Colon (tissue), 2 donors: ENCODE measurements around the gene IGF2R.

ENCODE experiments used
- FAIRE-seq: peaks from 2 replicates; lab custom pipeline; 2012; peaks lifted over from hg19 to GRCh38; lab: Jason Lieb, UNC
- donor health status: control.
- donor health status: control.

IGF2R gene

DNA sequence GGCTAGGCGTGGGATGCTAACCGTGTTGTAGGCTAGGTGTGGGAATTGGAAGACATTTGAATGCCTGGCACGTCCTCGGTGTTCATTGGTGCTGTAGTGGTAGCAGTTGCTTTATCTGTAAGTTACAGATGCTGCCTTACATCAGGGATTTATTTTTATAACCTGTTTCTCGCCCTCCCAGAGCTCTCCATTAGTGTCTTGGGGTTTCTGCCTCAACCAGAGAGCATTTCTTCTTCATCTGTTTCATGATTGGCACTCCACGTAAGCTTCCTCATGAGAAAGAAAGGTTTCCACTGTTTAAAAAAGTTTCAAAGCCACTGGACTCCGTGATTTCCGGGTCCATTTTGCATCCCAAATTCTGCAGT is 9.0 kb downstream of the IGF2R start:
- no peak for FAIRE-seq

DNA sequence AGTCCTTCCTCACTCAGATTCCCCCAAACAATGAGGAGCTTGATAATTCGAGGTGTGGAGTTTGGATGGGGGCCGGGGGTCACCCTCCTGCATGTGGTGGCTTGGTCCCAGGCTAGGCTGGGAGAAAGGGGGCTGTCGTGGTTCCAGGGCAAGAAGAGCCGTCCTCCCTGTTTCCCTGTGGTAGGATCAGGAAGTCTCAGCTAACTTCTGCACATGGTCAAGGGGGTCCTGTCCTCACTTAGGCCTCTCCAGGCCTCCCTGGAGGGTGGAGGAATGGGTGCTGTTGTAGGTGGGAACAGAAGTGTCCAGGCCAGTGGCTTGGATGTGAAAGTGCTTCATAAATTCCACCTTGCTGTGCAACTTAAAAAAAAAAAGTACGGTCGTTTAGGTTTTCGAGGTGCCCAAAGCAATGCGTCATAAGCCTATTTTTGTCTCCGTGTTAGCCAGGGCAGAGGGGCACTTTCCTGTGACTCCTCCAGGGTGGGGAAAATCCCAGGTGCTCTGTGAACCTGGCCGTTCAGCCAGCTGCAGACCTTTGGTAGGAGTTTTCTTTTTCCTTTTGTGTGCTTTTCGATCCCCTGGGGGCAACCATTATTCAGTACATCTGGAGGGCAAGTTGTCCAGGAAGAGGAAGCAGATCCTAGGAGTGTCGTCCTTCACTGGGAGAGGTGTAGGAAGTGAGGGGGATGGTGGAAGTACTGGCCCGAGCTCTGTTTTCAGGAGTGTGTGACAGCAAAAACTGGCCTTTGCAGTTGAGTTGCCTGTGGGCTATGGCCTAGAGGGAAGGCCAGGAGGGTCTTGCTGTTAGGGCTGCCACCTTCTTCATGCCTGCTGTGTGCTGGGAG is 9.6 kb downstream of the IGF2R start:
- FAIRE-seq, result no peak

DNA sequence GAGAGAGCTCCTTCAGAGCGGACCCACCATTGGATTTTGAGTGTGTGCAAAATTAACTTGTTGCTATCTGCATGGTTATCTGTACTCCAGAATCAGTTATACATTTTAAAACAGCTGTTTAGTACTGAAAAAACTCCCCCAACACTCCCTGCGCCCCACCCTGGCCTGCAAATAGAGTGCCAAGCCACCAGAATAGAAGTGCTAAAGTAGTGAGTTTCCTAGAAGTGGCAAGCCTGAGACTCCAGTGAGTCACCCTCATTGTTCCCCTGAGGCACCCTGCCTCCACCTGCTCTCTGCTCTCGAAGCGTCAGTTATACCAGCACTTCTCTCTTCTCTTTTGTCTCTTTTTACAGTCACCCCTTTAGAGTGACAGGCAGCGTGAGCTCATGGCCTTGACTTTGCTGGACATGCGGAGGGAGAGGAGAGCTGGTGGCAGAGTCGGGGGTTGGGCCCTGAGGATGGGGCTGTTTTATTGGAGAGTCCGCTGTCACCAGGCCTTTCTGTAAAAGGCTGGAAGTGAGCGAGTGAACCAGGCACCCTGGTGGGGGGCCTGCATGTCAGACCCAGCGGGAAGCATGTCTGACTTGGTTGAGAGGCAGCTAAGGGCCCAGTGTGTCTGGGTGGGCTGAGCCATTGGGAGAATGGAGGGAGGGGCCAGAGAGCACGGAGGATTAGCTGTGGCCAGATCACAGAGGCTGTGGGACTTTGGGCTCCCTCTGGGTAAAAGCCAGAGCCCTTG is 10.4 kb downstream of the IGF2R start:
- FAIRE-seq, result no peak

DNA sequence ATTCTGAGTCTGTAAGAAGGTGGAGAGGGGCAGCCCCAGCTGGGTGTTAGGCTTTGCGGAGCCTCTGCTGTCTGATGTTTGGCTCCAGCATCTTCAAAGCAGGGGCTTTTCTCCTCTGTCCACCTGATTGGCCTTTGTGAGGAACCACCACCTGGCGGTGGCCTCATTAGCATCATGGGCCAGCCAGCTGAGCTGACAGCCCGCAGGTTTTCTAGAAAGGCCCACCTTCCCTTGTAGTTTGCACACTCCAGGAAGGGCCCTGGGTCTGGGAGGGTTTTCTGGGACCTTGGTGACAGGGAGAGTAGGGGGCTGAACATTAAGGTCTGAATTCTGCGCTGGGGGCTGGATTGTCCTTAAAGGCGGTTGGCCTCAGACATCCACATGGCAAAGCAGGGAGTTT is 11.6 kb downstream of the IGF2R start:
- FAIRE-seq, result no peak

DNA sequence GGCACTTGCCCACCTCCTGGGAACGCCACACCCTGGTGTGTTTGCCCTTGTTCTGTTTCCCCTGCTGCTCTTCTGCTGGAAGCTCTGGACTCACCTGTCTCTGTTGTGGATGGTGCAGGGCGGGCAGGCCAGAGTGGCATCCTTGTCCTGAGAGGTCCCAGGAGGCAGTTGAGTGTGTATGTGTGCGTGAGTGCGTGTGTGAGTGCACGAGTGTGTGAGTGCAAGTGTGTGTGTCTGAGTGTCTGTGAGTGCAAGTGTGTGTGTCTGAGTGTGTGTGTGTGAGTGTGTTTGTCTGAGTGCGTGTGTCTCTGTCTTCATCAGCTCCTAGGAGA is 12.2 kb downstream of the IGF2R start:
- no peak for FAIRE-seq

DNA sequence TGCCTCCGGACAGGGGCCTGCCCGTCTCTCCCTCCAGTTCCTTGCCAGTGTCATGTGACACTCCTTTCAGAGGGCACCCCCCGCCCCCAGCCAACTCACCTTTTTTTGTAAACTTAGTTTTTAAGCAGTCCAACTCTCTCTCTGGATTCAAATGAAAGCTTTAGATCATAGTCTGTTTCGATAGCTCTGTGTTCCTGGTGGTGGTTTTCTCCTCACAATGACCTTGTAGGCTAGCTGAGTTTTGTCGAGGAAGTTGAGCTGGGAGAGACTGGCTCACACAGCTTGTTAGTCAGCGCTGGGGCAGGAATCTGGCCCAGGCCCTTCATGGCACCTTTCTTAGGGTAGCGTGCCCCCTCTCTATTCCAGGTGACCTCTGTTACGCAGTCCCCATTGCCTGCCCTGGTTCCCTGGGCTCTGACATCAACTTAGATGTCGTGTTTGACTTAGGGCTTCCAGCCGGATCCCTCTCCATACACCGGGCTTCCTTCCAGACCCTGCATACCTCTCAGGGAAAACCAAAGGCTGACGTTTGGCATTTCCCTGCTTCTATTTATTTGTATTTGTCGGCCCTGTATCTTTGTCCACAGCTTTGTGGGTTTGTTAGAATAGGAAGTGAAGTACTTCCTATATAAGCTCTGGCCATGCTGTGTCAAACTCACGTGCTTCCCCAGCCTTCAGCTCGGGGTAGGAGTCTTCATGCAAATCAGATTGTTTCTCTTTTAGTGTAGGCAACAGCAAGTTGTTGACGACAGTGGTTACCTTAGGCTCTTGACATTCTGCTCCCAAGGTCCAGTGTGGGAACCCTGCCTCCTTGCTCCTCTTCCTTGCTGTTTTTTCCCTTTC is 12.7 kb downstream of the IGF2R start:
- FAIRE-seq, result no peak

DNA sequence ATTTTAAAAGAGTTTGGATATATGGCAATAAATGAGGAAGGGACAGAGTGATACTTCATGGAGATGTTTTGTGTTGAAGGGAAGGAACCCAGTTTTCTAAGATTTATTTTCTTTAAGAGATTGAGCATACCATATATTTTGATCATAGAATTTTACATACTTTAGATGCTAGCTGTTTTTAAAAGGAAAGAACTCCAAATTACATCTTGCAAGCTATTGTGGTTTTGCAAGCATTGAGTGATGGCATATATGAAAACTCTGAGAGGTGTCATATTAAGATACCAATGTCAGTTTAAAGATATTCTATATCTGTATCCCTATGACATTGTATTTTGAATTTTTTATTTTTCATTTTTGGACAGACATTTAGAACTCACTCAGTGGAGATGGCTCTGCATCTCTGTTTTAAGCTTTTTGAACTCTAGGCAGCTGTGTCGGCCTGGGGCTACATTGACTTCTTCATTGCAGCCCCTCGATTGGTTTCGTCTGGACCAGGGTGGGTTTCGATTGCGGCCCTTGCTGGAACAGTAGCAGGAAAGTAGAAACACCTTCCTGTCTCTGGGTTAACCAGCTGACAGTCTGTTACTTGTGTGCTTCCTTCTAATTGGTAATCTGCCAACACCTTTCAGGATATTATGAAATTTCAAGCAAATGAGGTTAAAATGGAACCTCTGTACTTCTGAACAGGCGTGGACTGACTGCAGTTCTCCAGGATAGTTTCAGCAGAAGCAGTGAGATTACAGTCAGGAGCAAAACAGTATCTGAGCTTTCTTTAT is 14.0 kb downstream of the IGF2R start:
- no peak for FAIRE-seq

DNA sequence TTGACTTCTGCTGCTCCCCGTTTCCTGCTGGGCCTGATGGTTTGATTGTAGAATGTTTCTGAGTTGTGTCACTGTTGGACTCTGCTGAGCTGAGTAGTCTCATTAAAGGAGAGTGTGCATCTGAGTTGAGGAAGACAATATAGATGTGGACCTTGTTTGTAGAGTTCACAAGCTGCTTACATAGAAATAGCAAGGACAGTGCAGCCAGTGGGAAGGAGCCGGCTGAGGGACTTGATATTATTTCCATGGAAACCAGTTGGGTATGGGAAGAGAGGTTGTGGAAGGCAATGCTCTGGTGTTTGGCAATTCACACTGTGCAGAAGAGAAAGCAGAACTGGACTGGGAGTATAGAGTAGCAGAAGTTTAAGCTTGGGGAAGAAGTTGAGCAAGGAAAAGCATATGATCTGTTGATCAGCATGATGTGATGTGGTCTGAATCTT is 14.8 kb downstream of the IGF2R start:
- FAIRE-seq, result no peak

DNA sequence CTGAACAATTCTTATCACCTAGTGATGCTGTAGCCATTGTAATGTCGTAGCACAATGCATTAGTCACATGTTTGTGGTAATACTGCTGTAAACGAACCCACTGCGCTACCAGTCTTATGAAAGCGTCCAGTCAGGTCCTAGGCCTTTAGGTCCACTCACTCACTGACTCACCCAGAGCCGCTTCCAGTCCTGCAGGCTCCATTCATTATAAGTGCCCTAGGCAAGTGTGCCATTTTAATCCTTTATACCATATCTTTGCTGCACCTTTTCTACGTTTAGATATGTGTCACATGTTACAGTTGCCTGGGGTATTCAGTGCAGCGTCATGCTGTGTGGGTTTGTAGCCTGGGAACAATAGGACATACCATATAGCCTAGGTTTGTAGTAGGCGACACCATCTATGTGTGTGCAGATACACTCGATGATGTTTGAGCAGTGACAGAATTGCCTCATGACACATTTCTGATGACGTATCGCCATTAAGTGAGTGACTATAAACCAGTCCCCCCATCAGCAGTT is 15.4 kb downstream of the IGF2R start:
- no peak for FAIRE-seq

DNA sequence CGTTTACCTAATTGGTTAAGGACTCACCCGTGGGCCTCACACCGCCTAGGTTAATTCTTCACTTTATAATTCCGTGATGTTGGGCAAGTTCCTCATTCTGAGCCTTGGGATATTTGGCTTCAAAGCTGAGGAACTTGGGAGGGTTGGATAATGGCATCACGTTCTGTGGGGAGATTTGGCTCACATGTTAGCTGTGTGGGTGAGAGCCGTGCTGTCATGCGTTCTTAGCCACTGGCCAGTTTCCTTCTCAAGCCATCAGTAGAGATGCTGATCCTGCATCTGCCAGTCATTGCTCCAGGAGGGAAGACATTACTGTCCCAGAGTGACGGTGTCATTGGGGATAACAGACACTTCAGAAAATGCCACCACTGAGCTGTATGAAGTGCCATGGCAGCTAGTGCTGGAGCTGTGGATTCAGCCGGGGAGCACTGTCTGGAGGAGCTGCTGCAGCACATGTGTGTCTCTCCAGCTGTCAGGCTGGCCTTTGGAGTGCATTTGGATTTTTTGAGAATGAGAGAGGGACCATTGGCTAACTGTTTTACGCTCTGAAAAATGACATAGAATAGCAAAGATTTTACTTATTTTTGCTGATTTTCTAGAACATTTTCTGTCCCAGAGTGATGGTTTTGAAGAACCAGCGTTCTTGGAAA is 16.5 kb downstream of the IGF2R start:
- no peak for FAIRE-seq

DNA sequence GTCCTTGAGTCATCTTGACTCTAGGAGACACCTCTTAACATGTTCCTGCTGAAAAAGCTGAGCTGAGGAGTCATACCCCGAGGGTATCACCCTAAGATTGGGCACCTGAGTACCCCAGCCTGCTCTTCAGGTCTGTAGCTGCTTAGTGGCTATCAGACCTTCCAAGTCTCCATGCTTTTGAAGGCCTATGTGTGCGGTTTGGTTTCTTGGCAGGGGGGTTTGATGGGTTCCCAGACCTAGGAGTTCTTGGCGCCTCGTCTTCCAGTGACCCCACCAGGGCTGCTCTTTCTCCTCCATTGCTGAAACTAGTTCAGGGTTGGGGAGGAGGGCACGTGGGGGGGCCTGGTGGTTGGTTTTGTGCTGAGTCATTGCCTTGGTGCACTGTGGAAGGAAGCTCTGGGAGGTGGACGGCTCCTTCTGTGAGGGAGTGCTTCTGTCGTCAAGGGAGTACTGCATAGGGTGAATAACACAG is 20.1 kb downstream of the IGF2R start:
- no peak for FAIRE-seq

DNA sequence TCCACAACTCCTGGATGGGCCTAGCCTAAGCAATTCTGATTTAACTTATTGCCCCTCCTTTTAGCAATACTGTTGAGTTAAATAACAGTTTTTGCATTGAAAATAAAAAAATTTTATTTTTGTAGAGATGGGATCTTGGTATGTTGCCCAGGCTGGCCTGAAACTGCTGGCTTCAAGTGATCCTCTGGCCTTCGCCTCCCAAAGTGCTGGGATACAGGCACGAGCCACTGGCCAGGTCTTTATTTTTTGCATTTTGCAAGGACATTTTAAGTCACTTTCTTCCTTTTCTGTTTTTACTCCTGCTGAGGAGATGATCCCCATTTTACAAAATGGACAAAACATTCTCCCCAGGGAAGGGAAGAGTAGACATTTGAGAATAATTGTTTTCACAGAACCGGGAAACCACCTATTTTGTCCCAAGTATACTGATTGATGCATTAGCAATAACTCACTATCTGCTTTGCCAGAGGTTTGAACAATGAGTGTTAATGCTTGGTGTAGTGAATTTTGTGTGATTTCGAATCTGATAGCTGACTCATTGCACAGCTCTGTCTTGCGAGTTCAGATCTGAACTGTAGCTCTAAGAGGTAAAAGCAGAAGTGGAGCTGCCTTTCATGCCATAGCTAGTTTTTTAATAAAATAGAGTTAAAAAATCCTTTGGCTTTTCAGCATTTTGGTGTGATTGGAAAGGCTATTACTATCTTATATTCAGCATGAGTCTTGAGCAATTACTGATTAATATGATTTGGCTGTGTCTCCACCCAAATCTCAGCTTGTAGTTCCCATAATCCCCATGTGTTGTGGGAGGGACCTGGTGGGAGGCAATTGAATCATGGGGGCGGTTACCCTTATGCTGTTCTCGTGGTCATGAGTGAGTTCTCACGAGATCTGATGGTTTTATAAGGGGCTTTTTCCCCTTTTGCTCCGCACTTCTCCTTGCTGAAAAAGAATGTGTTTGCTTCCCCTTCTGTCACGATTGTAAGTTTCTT is 20.9 kb downstream of the IGF2R start:
- no peak for FAIRE-seq

DNA sequence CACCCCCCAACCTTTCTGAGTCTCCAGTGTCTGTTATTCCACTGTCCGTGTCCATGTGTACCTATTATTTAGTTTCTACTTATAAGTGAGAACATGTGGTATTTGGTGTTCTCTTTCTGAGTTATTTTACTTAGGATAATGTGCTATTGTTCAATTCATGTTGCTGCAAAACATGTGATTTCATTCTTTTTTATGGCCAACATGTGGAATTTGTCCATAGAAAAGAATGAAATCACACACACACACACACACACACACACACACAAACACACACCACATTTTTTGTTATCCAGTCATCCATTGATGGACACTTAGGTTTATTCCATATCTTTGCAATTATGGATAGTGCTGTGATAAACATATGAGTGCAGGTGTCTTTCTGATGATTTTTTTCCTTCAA is 23.5 kb downstream of the IGF2R start:
- FAIRE-seq, result no peak

DNA sequence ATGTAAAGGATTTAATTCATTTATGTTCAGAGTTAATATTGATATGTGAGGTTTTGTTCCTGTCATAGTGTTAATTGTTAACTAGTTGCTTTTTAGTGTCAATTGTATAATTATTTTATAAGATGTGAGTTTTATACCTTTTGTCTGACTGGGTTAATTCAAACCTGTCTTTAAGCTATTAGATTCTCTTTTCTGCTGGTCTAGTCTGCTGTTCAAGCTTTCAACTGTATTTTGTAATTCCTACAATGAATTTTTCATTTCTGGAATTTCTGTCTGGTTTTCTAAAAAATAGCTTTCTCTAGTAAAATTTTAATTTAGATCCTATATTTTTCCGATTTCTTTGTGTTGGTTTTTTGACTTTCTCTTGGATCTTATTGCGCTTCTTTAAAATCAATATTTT is 26.5 kb downstream of the IGF2R start:
- no peak for FAIRE-seq

DNA sequence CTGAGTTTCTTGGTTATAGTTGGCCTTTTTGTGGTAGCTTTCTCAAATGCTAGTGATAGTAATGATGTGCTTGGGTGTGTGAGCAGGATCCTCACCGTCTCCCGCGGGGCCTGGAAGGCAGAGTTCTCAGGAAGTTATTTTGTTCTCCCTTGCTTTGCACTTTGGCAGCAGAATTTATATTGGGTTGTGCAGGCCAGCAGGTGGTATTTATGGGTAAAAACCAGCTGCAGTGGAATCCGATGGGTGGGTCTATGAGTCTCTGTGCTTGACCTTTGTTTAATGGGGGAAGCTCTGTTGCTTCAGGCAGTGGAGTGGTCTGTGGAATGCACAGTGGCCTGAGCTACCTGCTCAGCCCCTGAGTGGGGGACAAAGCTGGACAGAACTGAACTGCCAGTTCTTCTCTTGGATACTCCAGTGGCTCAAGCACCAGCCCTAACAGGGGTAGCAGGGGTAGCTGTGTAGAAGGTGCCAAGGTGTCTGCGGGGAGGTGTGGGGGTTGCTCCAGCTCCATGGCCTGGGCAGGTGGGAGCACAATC is 27.3 kb downstream of the IGF2R start:
- no peak for FAIRE-seq

DNA sequence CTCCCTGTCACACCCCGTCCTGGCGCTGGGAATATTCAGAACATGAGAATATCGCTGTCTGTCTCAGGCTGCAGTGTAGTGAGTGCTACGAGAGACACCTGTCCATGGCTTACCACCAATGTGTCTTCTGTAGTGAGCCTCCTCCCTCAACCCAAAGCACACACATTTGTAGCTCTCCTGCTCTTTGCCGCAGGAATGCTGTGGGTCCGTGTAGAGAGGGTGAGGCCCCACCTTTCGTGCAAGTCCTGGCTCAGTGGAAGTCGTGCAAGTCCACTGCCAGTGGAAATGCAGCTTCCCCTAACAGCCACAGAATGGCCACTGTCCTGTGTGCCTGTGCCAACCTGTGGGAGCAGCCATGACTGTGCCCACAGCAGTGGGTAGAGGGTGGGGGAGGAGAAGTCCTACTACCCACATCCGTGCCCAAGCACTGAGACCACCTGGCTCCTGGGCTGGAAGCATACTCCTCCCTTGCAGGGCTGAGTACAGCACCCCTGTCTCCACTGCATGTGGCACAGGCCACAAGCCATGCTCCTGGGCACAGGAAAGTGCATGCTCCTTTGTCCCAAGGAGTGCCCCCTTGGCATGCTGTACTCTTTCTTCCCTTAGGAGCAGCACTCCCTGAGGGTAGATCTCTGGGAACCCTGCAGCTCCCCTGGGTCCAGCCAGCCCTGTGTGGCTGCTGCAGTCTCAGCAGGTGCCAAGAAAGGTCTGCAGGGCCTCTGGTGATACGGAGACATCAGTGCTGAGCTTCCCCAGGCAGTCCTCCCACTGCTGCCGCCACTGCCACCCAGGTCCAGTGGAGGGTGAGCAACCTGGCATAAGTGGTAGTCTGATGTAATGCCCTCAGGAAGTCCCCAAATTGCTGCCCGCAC is 28.0 kb downstream of the IGF2R start:
- FAIRE-seq, result no peak

DNA sequence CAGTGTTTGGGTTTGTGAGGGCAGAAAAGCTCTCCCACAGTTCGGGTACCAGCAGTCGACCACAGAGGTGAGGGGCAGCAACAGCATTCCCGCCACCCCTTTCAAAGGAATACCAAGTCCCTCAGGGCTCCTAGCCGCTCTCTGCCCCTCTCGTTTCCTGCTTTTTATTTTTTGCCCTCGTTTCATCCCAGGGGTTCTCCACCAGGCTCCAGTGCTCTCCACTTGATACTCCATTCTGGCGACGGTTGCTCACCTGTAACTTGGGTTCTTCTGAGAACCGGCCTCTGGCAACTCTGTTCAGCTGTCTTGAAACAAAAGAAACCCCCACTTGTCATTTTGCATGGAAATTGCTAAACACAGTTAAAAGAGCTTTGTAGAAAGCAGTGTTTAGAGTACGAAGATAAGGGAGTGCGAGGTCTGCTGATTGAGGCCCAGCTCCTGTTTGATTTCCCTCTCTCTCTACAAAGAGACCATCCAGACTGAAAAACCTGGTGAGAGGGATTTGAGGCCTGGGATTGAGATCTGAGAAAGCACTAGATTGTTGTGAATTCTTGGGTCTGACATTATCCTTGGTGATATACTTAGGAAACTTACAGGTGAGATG is 28.7 kb downstream of the IGF2R start:
- FAIRE-seq, result no peak

DNA sequence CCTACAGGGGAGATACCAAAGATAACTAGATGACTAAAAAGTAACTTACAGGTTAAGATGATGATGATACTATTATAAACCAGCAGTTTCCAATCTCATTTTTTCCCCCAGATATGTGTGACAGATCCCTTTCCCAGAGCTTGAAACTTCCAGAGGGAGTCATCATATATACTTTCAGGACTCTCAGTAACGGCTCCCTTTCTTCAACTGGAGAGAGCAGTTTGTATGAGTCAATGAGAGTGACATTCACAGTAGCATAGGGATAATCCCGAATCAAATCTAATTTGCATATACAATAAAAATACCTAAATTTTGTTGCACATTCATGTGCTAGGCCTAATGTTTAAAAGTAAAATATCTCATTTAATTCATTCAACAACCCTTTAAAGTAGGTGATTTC is 29.7 kb downstream of the IGF2R start:
- FAIRE-seq, result no peak
